Chondrocyte (in vitro differentiated cells): ENCODE data around the gene GALC. TPM values are rescaled to one million over a fixed set of nuclear protein-coding genes. Genes with fewer than 3 reads are reported as not detected.

ENCODE experiments used
- DNase-seq: peaks from one replicate; pipeline ENCODE4 v3.0.0; 2021; ENCODE audit warnings: mixed read lengths, low spot score
- H3K27ac Mint-ChIP-seq: one replicate; pipeline ENCODE4 v1.8.0; 2021; ENCODE audit warnings: mild to moderate bottlenecking, moderate library complexity, mixed read lengths; ENCODE audit not compliant: unreplicated experiment
- H3K27me3 Mint-ChIP-seq: 2 replicates; pipeline ENCODE4 v1.8.0; 2021; ENCODE audit warnings: low read depth, mixed read lengths
- H3K36me3 Mint-ChIP-seq: 2 replicates; pipeline ENCODE4 v1.8.0; 2021; ENCODE audit warnings: low read depth, mixed read lengths
- H3K4me1 Mint-ChIP-seq: 2 replicates; pipeline ENCODE4 v1.8.0; 2021; ENCODE audit warnings: low read depth, mild to moderate bottlenecking, mixed read lengths
- H3K4me3 Mint-ChIP-seq: one replicate; pipeline ENCODE4 v1.8.0; 2021; ENCODE audit warnings: mild to moderate bottlenecking, moderate library complexity, mixed read lengths; ENCODE audit not compliant: unreplicated experiment
- H3K9me3 Mint-ChIP-seq: 2 replicates; pipeline ENCODE4 v1.8.0; 2021; ENCODE audit warnings: low read depth, mixed read lengths
- total RNA-seq: library from RNA; stranded (reverse); gene quantifications from 3 replicates; pipeline ENCODE4 v1.2.1, GENCODE V29; 2021
- TF ChIP-seq, protein P1 (sequence below): fragments of 200-600 bp; sonication (generic); IDR thresholded peaks from 2 replicates; pipeline ENCODE4 v1.5.0; 2021; ENCODE audit warnings: antibody characterized with exemption, mild to moderate bottlenecking, moderate library complexity

Gene GALC
- total RNA-seq, 1 donor from 2014 or later, result 12.3 TPM

GRCh38 chr14:87899228-87899627 lies 93.8 kb downstream of the GALC start:
- H3K27ac Mint-ChIP-seq, result no peak overlapping the region
- H3K4me1 Mint-ChIP-seq, result no peaks in the 10 kb centered on the region
- H3K27me3 Mint-ChIP-seq, result peaks cover 24% of the 10 kb centered on the region
- no peak overlapping the region for H3K4me3 Mint-ChIP-seq
- no peaks in the 10 kb centered on the region for H3K9me3 Mint-ChIP-seq
- no peak for DNase-seq
- no peaks in the 10 kb centered on the region for H3K36me3 Mint-ChIP-seq
- TF ChIP-seq, protein P1, sequence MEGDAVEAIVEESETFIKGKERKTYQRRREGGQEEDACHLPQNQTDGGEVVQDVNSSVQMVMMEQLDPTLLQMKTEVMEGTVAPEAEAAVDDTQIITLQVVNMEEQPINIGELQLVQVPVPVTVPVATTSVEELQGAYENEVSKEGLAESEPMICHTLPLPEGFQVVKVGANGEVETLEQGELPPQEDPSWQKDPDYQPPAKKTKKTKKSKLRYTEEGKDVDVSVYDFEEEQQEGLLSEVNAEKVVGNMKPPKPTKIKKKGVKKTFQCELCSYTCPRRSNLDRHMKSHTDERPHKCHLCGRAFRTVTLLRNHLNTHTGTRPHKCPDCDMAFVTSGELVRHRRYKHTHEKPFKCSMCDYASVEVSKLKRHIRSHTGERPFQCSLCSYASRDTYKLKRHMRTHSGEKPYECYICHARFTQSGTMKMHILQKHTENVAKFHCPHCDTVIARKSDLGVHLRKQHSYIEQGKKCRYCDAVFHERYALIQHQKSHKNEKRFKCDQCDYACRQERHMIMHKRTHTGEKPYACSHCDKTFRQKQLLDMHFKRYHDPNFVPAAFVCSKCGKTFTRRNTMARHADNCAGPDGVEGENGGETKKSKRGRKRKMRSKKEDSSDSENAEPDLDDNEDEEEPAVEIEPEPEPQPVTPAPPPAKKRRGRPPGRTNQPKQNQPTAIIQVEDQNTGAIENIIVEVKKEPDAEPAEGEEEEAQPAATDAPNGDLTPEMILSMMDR, result no peak

DNA sequence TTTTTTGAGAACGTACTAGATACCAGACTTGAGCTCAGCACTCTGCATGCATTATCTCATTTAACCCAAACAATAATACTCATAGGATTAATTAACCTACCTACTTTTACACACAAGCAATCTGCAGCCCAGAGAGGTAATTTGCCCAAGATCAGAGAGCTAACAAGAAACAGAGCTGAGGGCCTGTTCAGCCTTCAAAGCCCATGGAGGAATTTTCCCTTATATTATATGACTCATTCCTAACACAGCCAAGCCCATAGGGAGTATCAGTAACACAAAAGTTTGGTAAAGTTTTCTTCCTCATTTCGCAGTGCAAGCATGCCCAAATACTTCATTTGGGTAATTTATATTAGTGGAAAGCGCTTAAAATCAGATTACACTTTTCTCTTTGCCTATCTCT lies 94.7 kb downstream of the GALC start:
- H3K27me3 Mint-ChIP-seq, result peaks cover 18% of the 10 kb centered on the region
- H3K36me3 Mint-ChIP-seq, result no peaks in the 10 kb centered on the region
- TF ChIP-seq, protein P1, result no peak

GRCh38 chr14:87896393-87897380 lies 96.3 kb downstream of the GALC start:
- Mint-ChIP-seq H3K27ac (no peak overlapping the region), H3K9me3 (no peaks in the 10 kb centered on the region), H3K4me1 (no peaks in the 10 kb centered on the region), H3K4me3 (no peak overlapping the region), H3K36me3 (no peaks in the 10 kb centered on the region), H3K27me3 (peaks cover 16% of the 10 kb centered on the region)
- TF ChIP-seq, protein P1, result peak; percentile 89
- DNase-seq, result no peak

More for the DNA sequence above, 94.7 kb downstream of the GALC start:
- Mint-ChIP-seq H3K27ac (no peak overlapping the region), H3K4me1 (no peaks in the 10 kb centered on the region), H3K4me3 (no peak overlapping the region), H3K9me3 (no peaks in the 10 kb centered on the region)
- no peak for DNase-seq

DNA sequence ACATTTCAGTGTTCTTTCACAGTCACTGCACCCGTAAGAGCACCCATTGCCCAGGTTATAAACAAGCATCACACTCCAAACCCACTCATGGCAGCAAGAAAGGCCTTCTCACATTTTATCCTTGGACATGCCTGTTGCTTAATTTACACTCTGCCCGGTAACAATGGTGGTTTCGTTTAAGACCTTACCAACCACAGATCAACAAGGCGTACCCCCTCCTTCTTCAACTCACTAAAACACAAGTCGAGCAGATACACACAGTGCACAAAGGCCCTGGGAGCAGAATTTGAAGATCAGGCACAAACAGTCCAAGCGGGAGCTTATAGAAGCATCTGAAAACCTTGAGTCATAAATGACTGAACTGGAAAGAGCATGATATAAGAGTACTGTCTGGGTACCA lies 98.1 kb downstream of the GALC start:
- no peaks in the 10 kb centered on the region for H3K36me3 Mint-ChIP-seq
- TF ChIP-seq, protein P1, result no peak
- H3K9me3 Mint-ChIP-seq, result no peaks in the 10 kb centered on the region
- no peak overlapping the region for H3K27ac Mint-ChIP-seq
- H3K27me3 Mint-ChIP-seq, result peaks cover 16% of the 10 kb centered on the region
- H3K4me3 Mint-ChIP-seq, result no peak overlapping the region
- H3K4me1 Mint-ChIP-seq, result no peaks in the 10 kb centered on the region
- DNase-seq, result no peak

GRCh38 chr14:87892763-87893162 lies 100.2 kb downstream of the GALC start:
- Mint-ChIP-seq H3K36me3 (no peaks in the 10 kb centered on the region), H3K4me1 (no peaks in the 10 kb centered on the region), H3K27ac (no peak overlapping the region), H3K4me3 (no peak overlapping the region), H3K9me3 (no peaks in the 10 kb centered on the region), H3K27me3 (peaks cover 8% of the 10 kb centered on the region)
- DNase-seq, result no peak
- TF ChIP-seq, protein P1, result no peak
